Activated B cell treated with CpG ODN at 0.5 μM for 24 hours (primary cell): Measurements from ENCODE around the gene FA2H. TPM values are rescaled to one million over a fixed set of nuclear protein-coding genes. Genes with fewer than 3 reads are reported as not detected.

Experiments
- ATAC-seq: fragments of 200-7000 bp; cut with Tn5 transposase; one replicate; pipeline ENCODE4 v1.10.0; 2021; ENCODE audit warnings: low read depth, mild to moderate bottlenecking, moderate library complexity
- CTCF ChIA-PET: fragments of 350-600 bp; sonication (Branson Sonifier 250); formaldehyde crosslinking; loops from one replicate; lab custom pipeline; 2021; ENCODE audit warnings: antibody characterized with exemption; lab: Charles Lee
- POLR2A ChIA-PET: fragments of 350-600 bp; sonication (Branson Sonifier 250); formaldehyde crosslinking; loops from one replicate; lab custom pipeline; 2021; ENCODE audit warnings: antibody characterized with exemption; lab: Charles Lee
- DNase-seq: peaks from one replicate; pipeline ENCODE4 v3.0.0; 2022
- H3K27ac Mint-ChIP-seq: one replicate; pipeline ENCODE4 v1.8.0; 2020; ENCODE audit warnings: mixed read lengths
- H3K27me3 Mint-ChIP-seq: one replicate; pipeline ENCODE4 v1.8.0; 2021; ENCODE audit warnings: mixed read lengths
- H3K36me3 Mint-ChIP-seq: one replicate; pipeline ENCODE4 v1.8.0; 2021; ENCODE audit warnings: low read depth, mixed read lengths
- H3K4me1 Mint-ChIP-seq: one replicate; pipeline ENCODE4 v1.8.0; 2021; ENCODE audit warnings: mixed read lengths
- H3K4me3 Mint-ChIP-seq: one replicate; pipeline ENCODE4 v1.8.0; 2020; ENCODE audit warnings: mild to moderate bottlenecking, mixed read lengths
- H3K9me3 Mint-ChIP-seq: one replicate; pipeline ENCODE4 v1.8.0; 2020; ENCODE audit warnings: mixed read lengths
- CTCF ChIP-seq: fragments of 200-600 bp; IDR thresholded peaks from one replicate; pipeline ENCODE4 v1.8.0; 2022; ENCODE audit warnings: antibody characterized with exemption, mild to moderate bottlenecking
- intact Hi-C: fragments of 100-400 bp; cut with micrococcal nuclease; formaldehyde crosslinking; loops from one replicate; pipeline ENCODE4 v1.15.1; 2024
- total RNA-seq: library from RNA; stranded (reverse); gene quantifications from 2 replicates; pipeline ENCODE4 v1.2.3, GENCODE V29; 2022

Gene FA2H
- total RNA-seq, 1 donor from 2014 or later = 0.78 TPM

GRCh38 chr16:74744566-74744965, 30.1 kb downstream of the FA2H start:
- Mint-ChIP-seq H3K36me3 (peaks cover 3% of the 10 kb centered on the region), H3K27ac (no peak overlapping the region), H3K4me3 (no peak overlapping the region), H3K4me1 (no peaks in the 10 kb centered on the region), H3K27me3 (no peaks in the 10 kb centered on the region), H3K9me3 (no peaks in the 10 kb centered on the region)
- intact Hi-C loops = no loop called here
- DNase-seq = no peak
- POLR2A ChIA-PET = no interaction called here
- ATAC-seq = no peak
- CTCF ChIA-PET = no interaction called here
- TF ChIP-seq CTCF = no peak

- POLR2A ChIA-PET = no interaction called here
- TF ChIP-seq CTCF = no peak
- Mint-ChIP-seq H3K4me3 (no peak overlapping the region), H3K9me3 (no peaks in the 10 kb centered on the region), H3K36me3 (peaks cover 3% of the 10 kb centered on the region), H3K27me3 (no peaks in the 10 kb centered on the region), H3K27ac (no peak overlapping the region), H3K4me1 (no peaks in the 10 kb centered on the region)
- ATAC-seq (no peak), DNase-seq (no peak)
- intact Hi-C loops = no loop called here
- CTCF ChIA-PET = no interaction called here
Measured at GRCh38 chr16:74743668-74744299, 30.8 kb downstream of the FA2H start.

- CTCF ChIA-PET = no interaction called here
- intact Hi-C loops = no loop called here
Measured at GRCh38 chr16:74743045-74743667, 31.5 kb downstream of the FA2H start.

GRCh38 chr16:74742051-74742481, 32.6 kb downstream of the FA2H start:
- ChIA-PET CTCF (no interaction called here), POLR2A (no interaction called here)
- no peak for ATAC-seq
- Mint-ChIP-seq H3K27ac (no peak overlapping the region), H3K4me1 (no peaks in the 10 kb centered on the region), H3K9me3 (no peaks in the 10 kb centered on the region), H3K36me3 (peaks cover 3% of the 10 kb centered on the region), H3K4me3 (no peak overlapping the region), H3K27me3 (no peaks in the 10 kb centered on the region)
- DNase-seq = no peak
- intact Hi-C loops = no loop called here
- no peak for TF ChIP-seq CTCF

More at GRCh38 chr16:74743045-74743667, 31.5 kb downstream of the FA2H start:
- Mint-ChIP-seq H3K4me1 (no peaks in the 10 kb centered on the region), H3K4me3 (no peak overlapping the region), H3K9me3 (no peaks in the 10 kb centered on the region), H3K27ac (no peak overlapping the region), H3K27me3 (no peaks in the 10 kb centered on the region), H3K36me3 (peaks cover 3% of the 10 kb centered on the region)
- TF ChIP-seq CTCF = no peak
- POLR2A ChIA-PET = no interaction called here
- DNase-seq (no peak), ATAC-seq (no peak)

- ChIA-PET POLR2A (no interaction called here), CTCF (no interaction called here)
- Mint-ChIP-seq H3K27ac (no peak overlapping the region), H3K4me1 (no peaks in the 10 kb centered on the region), H3K4me3 (no peak overlapping the region), H3K27me3 (no peaks in the 10 kb centered on the region), H3K36me3 (peaks cover 3% of the 10 kb centered on the region), H3K9me3 (no peaks in the 10 kb centered on the region)
- no peak for TF ChIP-seq CTCF
- intact Hi-C loops = no loop called here
- DNase-seq (no peak), ATAC-seq (no peak)
Measured at GRCh38 chr16:74740795-74741304, 33.8 kb downstream of the FA2H start.
